Measurements from ENCODE around the gene DMAP1.

Gene DMAP1

DNA sequence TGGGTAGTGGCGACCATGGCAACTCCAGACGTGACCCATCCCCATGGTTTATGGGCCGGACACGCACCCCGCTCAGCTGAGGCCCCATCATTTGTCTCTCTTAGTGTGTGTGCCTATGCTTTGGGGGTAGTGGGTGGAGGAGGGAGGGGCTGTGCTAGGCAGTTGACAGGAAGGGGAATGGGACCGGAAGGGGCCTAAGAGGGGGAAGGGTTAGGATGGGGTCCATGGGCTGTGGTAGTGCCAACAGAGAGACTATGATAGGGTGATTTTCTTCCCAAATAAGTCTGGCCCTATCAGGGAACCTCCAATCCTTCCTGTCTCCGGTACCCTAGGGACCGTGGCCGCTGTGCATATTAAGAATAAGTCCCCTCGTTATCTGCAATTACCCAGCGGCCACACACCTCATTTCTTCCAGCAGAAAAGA, 9.9 kb downstream of the DMAP1 start:
- peaks cover 24% of the 10 kb centered on the region for H3K9me3 ChIP-seq (ENCODE audit: severe bottlenecking)
- DNase-seq: no peak
- no peak overlapping the region for H3K4me3 ChIP-seq (ENCODE audit: low read depth, low read length)
- no peak overlapping the region for H3K27ac ChIP-seq
- H3K36me3 ChIP-seq: peaks cover 51% of the 10 kb centered on the region
- no peaks in the 10 kb centered on the region for H3K27me3 ChIP-seq (ENCODE audit: insufficient read depth, low read depth, severe bottlenecking)
- TF ChIP-seq, protein P1, sequence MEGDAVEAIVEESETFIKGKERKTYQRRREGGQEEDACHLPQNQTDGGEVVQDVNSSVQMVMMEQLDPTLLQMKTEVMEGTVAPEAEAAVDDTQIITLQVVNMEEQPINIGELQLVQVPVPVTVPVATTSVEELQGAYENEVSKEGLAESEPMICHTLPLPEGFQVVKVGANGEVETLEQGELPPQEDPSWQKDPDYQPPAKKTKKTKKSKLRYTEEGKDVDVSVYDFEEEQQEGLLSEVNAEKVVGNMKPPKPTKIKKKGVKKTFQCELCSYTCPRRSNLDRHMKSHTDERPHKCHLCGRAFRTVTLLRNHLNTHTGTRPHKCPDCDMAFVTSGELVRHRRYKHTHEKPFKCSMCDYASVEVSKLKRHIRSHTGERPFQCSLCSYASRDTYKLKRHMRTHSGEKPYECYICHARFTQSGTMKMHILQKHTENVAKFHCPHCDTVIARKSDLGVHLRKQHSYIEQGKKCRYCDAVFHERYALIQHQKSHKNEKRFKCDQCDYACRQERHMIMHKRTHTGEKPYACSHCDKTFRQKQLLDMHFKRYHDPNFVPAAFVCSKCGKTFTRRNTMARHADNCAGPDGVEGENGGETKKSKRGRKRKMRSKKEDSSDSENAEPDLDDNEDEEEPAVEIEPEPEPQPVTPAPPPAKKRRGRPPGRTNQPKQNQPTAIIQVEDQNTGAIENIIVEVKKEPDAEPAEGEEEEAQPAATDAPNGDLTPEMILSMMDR (IDR thresholded peaks at IDR 0.05; ENCODE audit: low read depth, low read length): no peak

DNA sequence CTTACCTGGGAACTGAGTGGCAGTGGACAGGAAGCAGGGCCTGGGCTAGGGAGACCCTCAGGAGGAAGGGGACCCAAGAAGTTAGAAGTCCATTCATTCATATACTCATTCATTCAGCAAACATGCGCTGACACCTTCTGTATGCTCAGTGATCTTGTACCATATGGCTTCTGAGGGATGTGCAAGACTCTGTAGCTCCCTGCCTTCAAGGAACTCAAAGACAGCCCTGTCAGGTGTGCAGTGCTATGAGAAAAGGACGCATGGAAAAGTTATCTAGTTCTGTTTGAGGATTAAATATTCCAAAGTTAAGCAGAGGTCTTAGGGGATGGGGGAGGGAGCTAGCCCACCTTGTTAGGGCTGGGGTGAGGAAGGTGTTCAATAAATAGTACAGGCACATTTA, 12.5 kb downstream of the DMAP1 start:
- peaks cover 31% of the 10 kb centered on the region for H3K36me3 ChIP-seq
- no peak for DNase-seq
- H3K9me3 ChIP-seq (ENCODE audit: severe bottlenecking): peaks cover 24% of the 10 kb centered on the region
- no peak overlapping the region for H3K4me3 ChIP-seq (ENCODE audit: low read depth, low read length)
- TF ChIP-seq, protein P1 (IDR thresholded peaks at IDR 0.05; ENCODE audit: low read depth, low read length): no peak
- H3K27me3 ChIP-seq (ENCODE audit: insufficient read depth, low read depth, severe bottlenecking): no peaks in the 10 kb centered on the region
- H3K27ac ChIP-seq: no peak overlapping the region

DNA sequence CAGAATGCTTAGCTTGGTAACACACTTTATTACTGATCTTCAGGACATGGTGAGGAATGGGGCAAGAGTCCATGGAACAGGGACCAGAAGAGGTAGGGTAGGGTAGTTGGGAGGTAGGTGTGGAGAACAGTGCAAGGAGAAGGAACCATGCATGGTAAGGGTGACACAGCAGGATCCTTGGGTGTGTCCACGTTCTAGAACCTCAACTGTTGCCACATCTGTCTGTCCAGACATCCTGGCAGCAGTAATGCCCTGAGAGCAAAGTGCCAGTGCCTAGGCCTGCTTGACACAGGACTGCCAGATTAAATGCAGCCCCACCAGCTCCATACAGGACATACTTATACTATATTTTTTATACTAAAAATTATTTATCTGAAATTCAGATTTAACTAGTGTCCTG, 13.9 kb downstream of the DMAP1 start:
- H3K4me3 ChIP-seq (ENCODE audit: low read depth, low read length): no peak overlapping the region
- no peaks in the 10 kb centered on the region for H3K27me3 ChIP-seq (ENCODE audit: insufficient read depth, low read depth, severe bottlenecking)
- H3K9me3 ChIP-seq (ENCODE audit: severe bottlenecking): peaks cover 24% of the 10 kb centered on the region
- TF ChIP-seq, protein P1 (IDR thresholded peaks at IDR 0.05; ENCODE audit: low read depth, low read length): no peak
- no peak for DNase-seq
- H3K36me3 ChIP-seq: peaks cover 28% of the 10 kb centered on the region
- H3K27ac ChIP-seq: no peak overlapping the region

DNA sequence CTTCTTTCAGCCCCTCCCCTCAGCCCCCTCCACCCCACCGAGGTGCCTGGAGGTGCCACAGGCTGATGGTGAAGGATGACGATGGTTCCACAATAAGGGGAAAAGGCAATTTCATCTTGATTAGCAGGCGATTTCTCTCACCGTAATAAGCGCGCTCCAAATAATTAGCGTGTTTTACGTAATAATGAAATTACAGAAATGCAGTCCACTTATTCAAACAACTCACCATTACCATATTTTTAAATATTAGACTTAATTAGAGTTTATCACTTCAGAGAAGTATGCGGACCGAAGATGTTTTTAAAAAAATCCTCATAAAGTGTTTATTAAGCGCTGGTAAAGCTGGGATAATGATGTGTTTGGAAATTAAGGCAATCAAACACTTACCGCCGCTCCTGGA, 14.9 kb downstream of the DMAP1 start:
- H3K27me3 ChIP-seq (ENCODE audit: insufficient read depth, low read depth, severe bottlenecking): no peaks in the 10 kb centered on the region

DNA sequence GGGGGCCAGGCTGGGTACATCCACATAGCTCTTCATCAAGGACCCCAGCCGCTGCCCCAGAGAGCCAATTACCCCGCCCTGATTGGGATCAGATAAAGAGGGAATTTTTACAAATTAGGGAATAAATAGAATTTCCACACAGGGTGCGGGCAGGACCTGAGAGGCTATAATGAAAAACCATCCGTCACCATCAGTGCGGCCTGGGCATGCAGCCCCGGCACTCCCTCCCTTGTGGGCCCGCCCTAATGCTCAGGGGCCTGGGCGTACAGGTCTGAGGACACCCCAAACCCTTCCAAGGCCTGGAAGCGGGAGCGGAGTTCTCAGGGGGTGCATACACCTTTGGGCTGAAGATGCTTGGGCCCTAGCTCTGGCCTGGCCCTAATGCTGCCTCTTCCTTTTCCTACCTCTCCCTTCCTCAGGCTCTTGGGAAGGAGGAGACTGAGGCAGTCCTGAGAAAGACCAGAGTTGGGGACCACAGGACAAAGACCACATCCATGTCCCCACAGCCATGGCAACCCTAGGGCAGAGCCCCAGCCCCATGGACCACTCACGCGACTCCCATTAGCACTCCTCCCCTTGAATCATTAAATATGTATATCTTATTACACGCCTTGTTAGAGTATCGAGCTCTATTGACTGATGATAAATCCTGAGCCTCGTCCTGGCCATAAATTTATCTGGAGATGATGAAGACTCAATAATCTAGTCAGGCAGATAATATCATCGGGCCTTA, 16.3 kb downstream of the DMAP1 start:
- Histone ChIP-seq H3K27ac (no peak overlapping the region), H3K4me3 (ENCODE audit: low read depth, low read length) (no peak overlapping the region), H3K27me3 (ENCODE audit: insufficient read depth, low read depth, severe bottlenecking) (no peaks in the 10 kb centered on the region), H3K36me3 (peaks cover 28% of the 10 kb centered on the region), H3K9me3 (ENCODE audit: severe bottlenecking) (peaks cover 24% of the 10 kb centered on the region)
- TF ChIP-seq, protein P1 (IDR thresholded peaks at IDR 0.05; ENCODE audit: low read depth, low read length): no peak
- DNase-seq: no peak

More for the DNA sequence above, 14.9 kb downstream of the DMAP1 start:
- H3K27ac ChIP-seq: no peak overlapping the region
- TF ChIP-seq, protein P1 (IDR thresholded peaks at IDR 0.05; ENCODE audit: low read depth, low read length): no peak
- H3K4me3 ChIP-seq (ENCODE audit: low read depth, low read length): no peak overlapping the region
- peaks cover 24% of the 10 kb centered on the region for H3K9me3 ChIP-seq (ENCODE audit: severe bottlenecking)
- peaks cover 28% of the 10 kb centered on the region for H3K36me3 ChIP-seq
- DNase-seq: no peak

DNA sequence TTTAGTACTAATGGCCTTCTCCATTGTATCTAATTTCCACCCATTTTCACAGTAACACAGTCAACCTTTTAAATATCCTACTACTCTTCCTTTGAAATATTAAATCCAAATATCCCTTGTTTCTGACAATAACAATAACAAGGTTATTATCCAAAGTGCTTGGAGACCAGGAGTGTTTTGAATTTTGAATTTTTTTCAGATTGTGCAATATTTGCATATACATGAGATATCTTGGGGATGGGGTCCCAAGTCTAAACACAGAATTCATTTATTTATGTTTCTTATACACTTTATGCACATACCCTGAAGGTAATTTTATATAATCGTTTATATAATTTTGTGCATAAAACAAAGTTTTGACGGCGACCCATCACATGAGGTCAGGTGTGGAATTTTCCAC, 17.5 kb downstream of the DMAP1 start:
- TF ChIP-seq, protein P1 (IDR thresholded peaks at IDR 0.05; ENCODE audit: low read depth, low read length): no peak
- no peak for DNase-seq
- Histone ChIP-seq H3K4me3 (ENCODE audit: low read depth, low read length) (no peak overlapping the region), H3K9me3 (ENCODE audit: severe bottlenecking) (peaks cover 14% of the 10 kb centered on the region), H3K27me3 (ENCODE audit: insufficient read depth, low read depth, severe bottlenecking) (no peaks in the 10 kb centered on the region), H3K36me3 (peaks cover 20% of the 10 kb centered on the region), H3K27ac (no peak overlapping the region)

Data from WERI-Rb-1 (cell line).